HepG2 (cell line): ENCODE results near the gene HNRNPM. TPM values are rescaled to one million over a fixed set of nuclear protein-coding genes. Genes with fewer than 3 reads are reported as not detected.
A peak's percentile ranks its signal among the peaks of the same experiment; 100 is the strongest.

Source experiments
- CC2D1A ChIP-seq: sonication (generic); formaldehyde crosslinking; IDR thresholded peaks from 2 replicates; pipeline ENCODE4 v1.8.1; 2023; ENCODE audit warnings: mild to moderate bottlenecking, missing genetic modification reagents
- CSRNP1 ChIP-seq: sonication (generic); formaldehyde crosslinking; IDR thresholded peaks from 2 replicates; pipeline ENCODE4 v1.8.1; 2023; ENCODE audit warnings: mild to moderate bottlenecking, missing genetic modification reagents
- ETV6 ChIP-seq: sonication (generic); formaldehyde crosslinking; conservative IDR thresholded peaks from 2 replicates; pipeline ENCODE4 v1.4.0; 2020; ENCODE audit warnings: missing genetic modification reagents
- FOXA3 ChIP-seq: IDR thresholded peaks from 2 replicates; pipeline ENCODE4 v1.6.1; 2016; ENCODE audit warnings: missing genetic modification reagents, missing compliant biosample characterization
- MAFF ChIP-seq: IDR thresholded peaks from 2 replicates; pipeline ENCODE4 v1.6.1; 2011; ENCODE audit warnings: low read depth, low read length, improper control_type of control experiment
- MEF2D ChIP-seq: sonication (generic); formaldehyde crosslinking; IDR thresholded peaks from 2 replicates; pipeline ENCODE4 v1.5.1; 2020; ENCODE audit warnings: mild to moderate bottlenecking, missing genetic modification reagents
- NR2F1 ChIP-seq, 2 experiments: fragments of 450-650 bp in 1 of 2; formaldehyde crosslinking in 1 of 2; IDR thresholded peaks; 2 replicates each; pipeline versions ENCODE4 v1.5.0 to v1.6.1; 2016 to 2020; ENCODE audit warnings: mild to moderate bottlenecking in 1 of 2, missing compliant biosample characterization in 1 of 2, missing genetic modification reagents in 1 of 2, moderate library complexity in 1 of 2
- NR2F2 ChIP-seq: IDR thresholded peaks from 2 replicates; pipeline ENCODE4 v1.6.1; 2012; ENCODE audit warnings: low read depth, inconsistent platforms, borderline replicate concordance
- NR2F6 ChIP-seq, 2 experiments: IDR thresholded peaks; 2 replicates each; pipeline ENCODE4 v1.6.1; 2016; ENCODE audit warnings: antibody characterized with exemption in 1 of 2, mild to moderate bottlenecking in 1 of 2
- RAD51 ChIP-seq: fragments of 450-650 bp; IDR thresholded peaks from 2 replicates; pipeline ENCODE4 v1.6.1; 2016; ENCODE audit warnings: borderline replicate concordance
- RBM39 ChIP-seq: fragments of 200-400 bp; formaldehyde crosslinking; IDR thresholded peaks from one replicate; pipeline ENCODE4 v1.6.1; 2018; ENCODE audit warnings: antibody characterized with exemption, mild to moderate bottlenecking, low read depth, low read length; ENCODE audit not compliant: poor library complexity, severe bottlenecking
- RERE ChIP-seq: IDR thresholded peaks from 2 replicates; pipeline ENCODE4 v1.6.1; 2016; ENCODE audit warnings: low read depth, missing genetic modification reagents, missing compliant biosample characterization
- SP5 ChIP-seq: IDR thresholded peaks from 2 replicates; pipeline ENCODE4 v1.6.1; 2016; ENCODE audit warnings: low read depth, borderline replicate concordance
- SRSF1 ChIP-seq: fragments of 200-400 bp; formaldehyde crosslinking; optimal IDR thresholded peaks from 2 replicates; pipeline ENCODE3; 2017; ENCODE audit warnings: mild to moderate bottlenecking, low read depth, low read length, moderate library complexity
- ZBTB37 ChIP-seq: sonication (generic); formaldehyde crosslinking; IDR thresholded peaks from 2 replicates; pipeline ENCODE4 v1.4.0; 2020; ENCODE audit warnings: mild to moderate bottlenecking, missing genetic modification reagents
- ZNF101 ChIP-seq: sonication (generic); formaldehyde crosslinking; IDR thresholded peaks from 2 replicates; pipeline ENCODE4 v1.4.0; 2020; ENCODE audit warnings: mild to moderate bottlenecking, low read depth, missing genetic modification reagents, borderline replicate concordance
- ZNF350 ChIP-seq: sonication (generic); formaldehyde crosslinking; IDR thresholded peaks from 2 replicates; pipeline ENCODE4 v1.4.0; 2020; ENCODE audit warnings: mild to moderate bottlenecking, low read depth, missing genetic modification reagents, borderline replicate concordance
- ZNF44 ChIP-seq: sonication (generic); formaldehyde crosslinking; IDR thresholded peaks from 2 replicates; pipeline ENCODE4 v1.5.1; 2020; ENCODE audit warnings: mild to moderate bottlenecking, missing genetic modification reagents
- ZNF543 ChIP-seq: sonication (generic); formaldehyde crosslinking; IDR thresholded peaks from 2 replicates; pipeline ENCODE4 v1.4.0; 2020; ENCODE audit warnings: mild to moderate bottlenecking, missing genetic modification reagents
- polyA plus RNA-seq, 8 experiments: library from polyadenylated mRNA; depleted of rRNA in 3 of 8; stranded (reverse) in 7 of 8; unstranded in 1 of 8; fragments of >200 nt; fragmentation: Illumina TruSeq in 4 of 8; extraction: Trizol in 4 of 8; gene quantifications; 2 replicates each; pipeline versions ENCODE4 v1.2.1 to v1.2.3, GENCODE V29; 2011 to 2016; ENCODE audit warnings: low read depth in 4 of 8, missing spikeins in 1 of 8, mixed read lengths in 1 of 8; ENCODE audit not compliant: insufficient read depth in 1 of 8
- total RNA-seq, 5 experiments: library from RNA; depleted of rRNA; stranded (reverse); fragments of >200 nt; fragmentation: Illumina TruSeq; extraction: Trizol; gene quantifications; 2 replicates each; pipeline ENCODE4 v1.2.3, GENCODE V29; 2016; ENCODE audit warnings: low read depth in 1 of 5

The HNRNPM gene
- total and polyA plus RNA-seq, 2 of the 13 experiments (the other 11 are each of a cell fraction or from before 2014, with no cell fraction given), result 56.7 to 102 TPM

- TF ChIP-seq CSRNP1 (CRISPR knock-in tag) (0 out of 2 replicates have a peak, but pooled peaks have one; percentile 14), RERE (CRISPR knock-in tag) (no peak), ZNF543 (CRISPR knock-in tag) (no peak), ZNF350 (CRISPR knock-in tag) (no peak; the same call in 1 of the 2 replicates), NR2F1 (CRISPR knock-in tag; IDR thresholded peaks at IDR 0.05) (no peak), NR2F6 (IDR thresholded peaks at IDR 0.05) (no peak), NR2F6 (CRISPR knock-in tag; IDR thresholded peaks at IDR 0.05) (peak; percentile 13; the same call in 1 of the 2 replicates), FOXA3 (CRISPR knock-in tag) (no peak; the same call in 1 of the 2 replicates), SP5 (CRISPR knock-in tag) (peak; percentile 54; the same call in 1 of the 2 replicates), NR2F2 (peak; percentile 17; the same call in 1 of the 2 replicates), ZBTB37 (CRISPR knock-in tag) (no peak), SRSF1 (no peak), MAFF (no peak), RAD51 (no peak), ETV6 (CRISPR knock-in tag) (no peak), RBM39 (no peak), ZNF101 (no peak), ZNF44 (no peak), CC2D1A (0 out of 2 replicates have a peak, but pooled peaks have one; percentile 71), MEF2D (CRISPR knock-in tag) (no peak)
Observed at GRCh38 chr19:8513687-8514504, 69.1 kb downstream of the HNRNPM start, which contains the start of gene ZNF414 (continued).
